CD14-positive monocyte (primary cell): ENCODE results near the gene SMCO4. TPM values are rescaled to one million over a fixed set of nuclear protein-coding genes. Genes with fewer than 3 reads are reported as not detected.
"Not testable (repeated sequence)": the region's sequence is repeated elsewhere in the genome, so short reads cannot be mapped to it uniquely, and the experiment has no call there.

Experiments used
- DNase-seq, 3 donors: peaks; one replicate each; pipeline ENCODE4 v3.0.0-alpha.2; 2011 to 2022
- H2AFZ ChIP-seq: 2 replicates; pipeline ENCODE4 v1.6.0; 2012; ENCODE audit warnings: mild to moderate bottlenecking, low read depth, low read length, inconsistent platforms; ENCODE audit not compliant: insufficient read depth, poor library complexity, severe bottlenecking
- H3K27ac ChIP-seq, 2 donors: 1 replicate in 1 of 2; 2 replicates in 1 of 2; pipeline ENCODE4 v1.5.1; 2012 to 2013; ENCODE audit warnings: low read length in 2 of 2, control low read depth in 1 of 2, inconsistent platforms in 1 of 2, low read depth in 1 of 2, mild to moderate bottlenecking in 1 of 2
- H3K27me3 ChIP-seq, 2 donors: one replicate each; pipeline versions ENCODE4 v1.6.0 to v1.6.1; 2011 to 2013; ENCODE audit warnings: low read length in 2 of 2; ENCODE audit not compliant: control insufficient read depth in 2 of 2, insufficient read depth in 2 of 2
- H3K36me3 ChIP-seq, 2 donors: replicated peaks in 1 of 2; 1 replicate in 1 of 2; 2 replicates in 1 of 2; pipeline versions ENCODE4 v1.5.1 to v1.6.1; 2012 to 2013; ENCODE audit warnings: low read length in 2 of 2, control low read depth in 1 of 2, inconsistent platforms in 1 of 2, mild to moderate bottlenecking in 1 of 2; ENCODE audit not compliant: insufficient read depth in 2 of 2, control insufficient read depth in 1 of 2
- H3K4me1 ChIP-seq, 2 donors: 1 replicate in 1 of 2; 2 replicates in 1 of 2; pipeline versions ENCODE4 v1.5.1 to v1.6.1; 2012 to 2013; ENCODE audit warnings: low read length in 2 of 2, control low read depth in 1 of 2, inconsistent platforms in 1 of 2, mild to moderate bottlenecking in 1 of 2, moderate library complexity in 1 of 2; ENCODE audit not compliant: insufficient read depth in 2 of 2, control insufficient read depth in 1 of 2
- H3K4me2 ChIP-seq: replicated peaks from 2 replicates; pipeline ENCODE3; 2012; ENCODE audit warnings: low read length, moderate library complexity, mild to moderate bottlenecking; ENCODE audit not compliant: poor library complexity, severe bottlenecking; ENCODE audit errors: extremely low read depth
- H3K4me3 ChIP-seq, 3 experiments: fragments of 200-600 bp in 1 of 3; sonication (generic) in 1 of 3; replicated peaks in 1 of 3; 1 replicate in 2 of 3; 2 replicates in 1 of 3; pipeline ENCODE4 v1.5.1; 2011 to 2013; ENCODE audit warnings: low read length in 3 of 3, mild to moderate bottlenecking in 3 of 3, control low read depth in 2 of 3, low read depth in 2 of 3, inconsistent platforms in 1 of 3, moderate library complexity in 1 of 3
- H3K79me2 ChIP-seq: 2 replicates; pipeline ENCODE4 v1.6.0; 2012; ENCODE audit warnings: mild to moderate bottlenecking, control low read depth, inconsistent platforms, low read length, moderate library complexity; ENCODE audit not compliant: insufficient read depth
- H3K9ac ChIP-seq: 2 replicates; pipeline ENCODE4 v1.6.0; 2017; ENCODE audit warnings: low read length, mild to moderate bottlenecking; ENCODE audit not compliant: insufficient read depth, poor library complexity, severe bottlenecking
- H3K9me3 ChIP-seq, 2 donors: replicated peaks in 1 of 2; 1 replicate in 1 of 2; 2 replicates in 1 of 2; pipeline versions ENCODE4 v1.5.1 to v1.6.1; 2012 to 2013; ENCODE audit warnings: low read length in 2 of 2, control low read depth in 1 of 2; ENCODE audit not compliant: control insufficient read depth in 1 of 2, insufficient read depth in 1 of 2
- H4K20me1 ChIP-seq: 2 replicates; pipeline ENCODE4 v1.6.0; 2012; ENCODE audit warnings: mild to moderate bottlenecking, low read length, control low read depth, moderate library complexity; ENCODE audit not compliant: insufficient read depth
- H3K27ac Mint-ChIP-seq, 7 donors: one replicate each; pipeline ENCODE4 v1.8.0; 2020; ENCODE audit warnings: mild to moderate bottlenecking in 7 of 7, mixed read lengths in 7 of 7, moderate library complexity in 6 of 7, inconsistent platforms in 2 of 7
- H3K27me3 Mint-ChIP-seq, 3 donors: one replicate each; pipeline ENCODE4 v1.8.0; 2021 to 2022; ENCODE audit warnings: low read depth in 3 of 3, mild to moderate bottlenecking in 3 of 3, mixed read lengths in 3 of 3, moderate library complexity in 3 of 3, inconsistent platforms in 1 of 3
- H3K36me3 Mint-ChIP-seq, 2 donors: one replicate each; pipeline ENCODE4 v1.8.0; 2020; ENCODE audit warnings: mixed read lengths in 2 of 2, inconsistent platforms in 1 of 2, mild to moderate bottlenecking in 1 of 2
- H3K4me1 Mint-ChIP-seq: one replicate; pipeline ENCODE4 v1.8.0; 2020; ENCODE audit warnings: mild to moderate bottlenecking, mixed read lengths
- H3K4me3 Mint-ChIP-seq, 2 donors: one replicate each; pipeline ENCODE4 v1.8.0; 2020; ENCODE audit warnings: mild to moderate bottlenecking in 2 of 2, mixed read lengths in 2 of 2, moderate library complexity in 1 of 2
- H3K9me3 Mint-ChIP-seq, 7 donors: one replicate each; pipeline ENCODE4 v1.8.0; 2020 to 2022; ENCODE audit warnings: mixed read lengths in 7 of 7, mild to moderate bottlenecking in 6 of 7, moderate library complexity in 6 of 7, inconsistent platforms in 2 of 7
- WGBS: methylation state at CpG from one replicate; pipeline ENCODE4 v1.1.5; 2013; ENCODE audit warnings: missing lambda C conversion rate; ENCODE audit not compliant: insufficient coverage; 5-methylcytosine and 5-hydroxymethylcytosine counted together
- intact Hi-C, 2 donors: fragments of 100-400 bp; cut with micrococcal nuclease; formaldehyde crosslinking; loops; one replicate each; pipeline versions ENCODE4 v1.15.0 to v1.15.1; 2023
- polyA plus RNA-seq, 3 donors: library from polyadenylated mRNA; depleted of rRNA in 1 of 3; unstranded in 2 of 3; stranded (reverse) in 1 of 3; fragments of 300-500 nt in 2 of 3; fragments of >200 nt in 1 of 3; fragmentation: Illumina TruSeq in 2 of 3; gene quantifications; 1 replicate in 2 of 3; 2 replicates in 1 of 3; pipeline ENCODE4 v1.2.3, GENCODE V29; 2012 to 2021
- TF ChIP-seq, protein P1 (sequence below): fragments of 200-600 bp; IDR thresholded peaks from one replicate; pipeline ENCODE4 v1.8.0; 2022; ENCODE audit warnings: antibody characterized with exemption, mild to moderate bottlenecking

Gene SMCO4
- polyA plus RNA-seq, 3 donors: 110 to 242 (median 169) TPM

GRCh38 chr11:93579187-93579751 is 36.1 kb upstream of the SMCO4 start:
- H3K4me1 ChIP-seq: peaks cover 0 to 4% of the 10 kb centered on the region in 2 donors
- no peak for DNase-seq
- H3K9me3 Mint-ChIP-seq: peaks cover 2 to 9% (median 5%) of the 10 kb centered on the region in 7 donors
- TF ChIP-seq, protein P1, sequence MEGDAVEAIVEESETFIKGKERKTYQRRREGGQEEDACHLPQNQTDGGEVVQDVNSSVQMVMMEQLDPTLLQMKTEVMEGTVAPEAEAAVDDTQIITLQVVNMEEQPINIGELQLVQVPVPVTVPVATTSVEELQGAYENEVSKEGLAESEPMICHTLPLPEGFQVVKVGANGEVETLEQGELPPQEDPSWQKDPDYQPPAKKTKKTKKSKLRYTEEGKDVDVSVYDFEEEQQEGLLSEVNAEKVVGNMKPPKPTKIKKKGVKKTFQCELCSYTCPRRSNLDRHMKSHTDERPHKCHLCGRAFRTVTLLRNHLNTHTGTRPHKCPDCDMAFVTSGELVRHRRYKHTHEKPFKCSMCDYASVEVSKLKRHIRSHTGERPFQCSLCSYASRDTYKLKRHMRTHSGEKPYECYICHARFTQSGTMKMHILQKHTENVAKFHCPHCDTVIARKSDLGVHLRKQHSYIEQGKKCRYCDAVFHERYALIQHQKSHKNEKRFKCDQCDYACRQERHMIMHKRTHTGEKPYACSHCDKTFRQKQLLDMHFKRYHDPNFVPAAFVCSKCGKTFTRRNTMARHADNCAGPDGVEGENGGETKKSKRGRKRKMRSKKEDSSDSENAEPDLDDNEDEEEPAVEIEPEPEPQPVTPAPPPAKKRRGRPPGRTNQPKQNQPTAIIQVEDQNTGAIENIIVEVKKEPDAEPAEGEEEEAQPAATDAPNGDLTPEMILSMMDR: no peak
- H3K36me3 Mint-ChIP-seq: no peaks in the 10 kb centered on the region
- no peaks in the 10 kb centered on the region for H3K27me3 ChIP-seq
- H3K9me3 ChIP-seq: peaks cover 2 to 7% of the 10 kb centered on the region in 2 donors
- no peak overlapping the region for H3K9ac ChIP-seq
- intact Hi-C loops: no loop called here
- WGBS: no CpG with 5 or more reads among the region's 2 CpGs
- no peak overlapping the region for H3K27ac Mint-ChIP-seq
- no peak overlapping the region for H2AFZ ChIP-seq
- H3K27me3 Mint-ChIP-seq: peaks cover 0 to 6% (median 0%) of the 10 kb centered on the region in 3 donors
- no peak overlapping the region for H3K4me3 ChIP-seq
- no peak overlapping the region for H3K4me3 Mint-ChIP-seq
- H3K4me2 ChIP-seq: no peak overlapping the region
- H3K36me3 ChIP-seq: no peaks in the 10 kb centered on the region
- no peak overlapping the region for H3K27ac ChIP-seq
- H3K79me2 ChIP-seq: no peaks in the 10 kb centered on the region
- H3K4me1 Mint-ChIP-seq: peaks cover 14% of the 10 kb centered on the region
- H4K20me1 ChIP-seq: no peaks in the 10 kb centered on the region

DNA sequence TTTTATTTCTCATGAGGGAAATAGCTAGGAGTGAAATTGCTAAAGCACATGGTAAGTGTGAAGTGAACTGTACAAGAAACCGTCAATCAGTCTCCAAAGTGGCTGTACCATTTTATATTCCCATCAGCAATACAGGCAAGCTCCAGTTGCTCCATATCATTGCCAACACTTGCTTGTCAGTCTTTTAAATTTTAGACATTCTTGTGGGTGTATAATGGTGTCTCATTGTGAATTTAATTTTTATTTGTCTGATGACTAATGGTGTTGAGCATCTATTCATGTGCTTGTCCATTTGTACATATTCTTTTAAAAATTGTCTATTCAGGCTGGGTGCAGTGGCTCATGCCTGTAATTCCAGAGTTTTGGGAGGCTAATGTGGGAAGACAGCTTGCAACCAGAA is 34.1 kb upstream of the SMCO4 start:
- Histone ChIP-seq H3K4me3 (no peak overlapping the region), H3K27me3 (no peaks in the 10 kb centered on the region), H4K20me1 (no peaks in the 10 kb centered on the region), H3K9ac (no peak overlapping the region), H3K9me3 (peaks cover 2 to 7% of the 10 kb centered on the region in 2 donors), H3K27ac (no peak overlapping the region), H3K36me3 (no peaks in the 10 kb centered on the region), H3K4me1 (peaks cover 0 to 4% of the 10 kb centered on the region in 2 donors), H3K4me2 (no peak overlapping the region), H3K79me2 (no peaks in the 10 kb centered on the region), H2AFZ (no peak overlapping the region)
- TF ChIP-seq, protein P1: no peak
- Mint-ChIP-seq H3K36me3 (no peaks in the 10 kb centered on the region), H3K27me3 (peaks cover 0 to 6% (median 0%) of the 10 kb centered on the region in 3 donors), H3K27ac (no peak overlapping the region), H3K9me3 (peaks cover 2 to 8% (median 5%) of the 10 kb centered on the region in 7 donors), H3K4me1 (peaks cover 14% of the 10 kb centered on the region), H3K4me3 (no peak overlapping the region)
- WGBS: no CpG with 5 or more reads among the region's 1 CpG
- intact Hi-C loops: no loop called here
- DNase-seq: no peak

DNA sequence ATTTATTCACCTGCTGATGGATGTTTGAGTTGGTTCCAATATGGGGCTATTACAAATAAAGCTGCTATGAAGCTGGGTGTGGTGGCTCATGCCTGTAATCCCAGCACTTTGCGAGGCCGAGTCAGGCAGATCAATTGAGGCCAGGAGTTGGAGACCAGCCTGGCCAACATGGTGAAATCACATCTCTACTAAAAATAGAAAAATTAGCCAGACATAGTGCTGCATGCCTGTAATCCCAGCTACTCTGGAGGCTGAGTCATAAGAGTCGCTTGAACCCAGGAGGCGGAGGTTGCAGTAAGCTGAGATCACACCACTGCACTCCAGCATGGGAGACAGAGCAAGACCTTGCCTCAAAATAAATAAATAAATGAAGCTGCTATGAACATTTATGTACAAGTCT is 33.7 kb upstream of the SMCO4 start:
- H2AFZ ChIP-seq, H3K79me2 ChIP-seq, H3K4me3 Mint-ChIP-seq, H3K4me3 ChIP-seq, H3K27ac Mint-ChIP-seq, H3K36me3 Mint-ChIP-seq, H3K27me3 Mint-ChIP-seq, H3K9me3 Mint-ChIP-seq, H3K27ac ChIP-seq, H3K9ac ChIP-seq, H3K4me1 ChIP-seq, intact Hi-C loops, H4K20me1 ChIP-seq, H3K4me2 ChIP-seq, H3K27me3 ChIP-seq, H3K9me3 ChIP-seq, H3K36me3 ChIP-seq, DNase-seq: not testable (repeated sequence)
- H3K4me1 Mint-ChIP-seq: peaks cover 14% of the 10 kb centered on the region
- WGBS: 100% methylated on average over 2 of the region's 4 CpGs
